ENCODE data around the gene KIF6. TPM values are rescaled to one million over a fixed set of nuclear protein-coding genes. Genes with fewer than 3 reads are reported as not detected.

The KIF6 gene
- total RNA-seq, 1 experiment from 2014 or later: not detected

- ChIA-PET CTCF (no interaction called here), POLR2A (no interaction called here)
- Histone ChIP-seq H3K36me3 (ENCODE audit: control insufficient read depth, insufficient read depth, low read length) (no peaks in the 10 kb centered on the region), H3K4me3 (ENCODE audit: low read depth in 2 of 2, low read length in 2 of 2) (no peak overlapping the region), H3K27me3 (ENCODE audit: control insufficient read depth, insufficient read depth, low read length) (no peaks in the 10 kb centered on the region), H3K4me1 (ENCODE audit: control insufficient read depth, insufficient read depth, low read length) (no peaks in the 10 kb centered on the region), H3K27ac (ENCODE audit: low read length) (no peak overlapping the region), H3K9me3 (ENCODE audit: control insufficient read depth, insufficient read depth, low read depth, low read length) (no peaks in the 10 kb centered on the region)
- in situ Hi-C loops (cut with HindIII; ENCODE audit: low pct_unique_long_range_greater_than_20kb, low sequenced_read_pairs): no loop called here
- ATAC-seq: no peak
- DNase-seq (ENCODE audit: low read depth, low spot score): no peak
- TF ChIP-seq, protein P1, sequence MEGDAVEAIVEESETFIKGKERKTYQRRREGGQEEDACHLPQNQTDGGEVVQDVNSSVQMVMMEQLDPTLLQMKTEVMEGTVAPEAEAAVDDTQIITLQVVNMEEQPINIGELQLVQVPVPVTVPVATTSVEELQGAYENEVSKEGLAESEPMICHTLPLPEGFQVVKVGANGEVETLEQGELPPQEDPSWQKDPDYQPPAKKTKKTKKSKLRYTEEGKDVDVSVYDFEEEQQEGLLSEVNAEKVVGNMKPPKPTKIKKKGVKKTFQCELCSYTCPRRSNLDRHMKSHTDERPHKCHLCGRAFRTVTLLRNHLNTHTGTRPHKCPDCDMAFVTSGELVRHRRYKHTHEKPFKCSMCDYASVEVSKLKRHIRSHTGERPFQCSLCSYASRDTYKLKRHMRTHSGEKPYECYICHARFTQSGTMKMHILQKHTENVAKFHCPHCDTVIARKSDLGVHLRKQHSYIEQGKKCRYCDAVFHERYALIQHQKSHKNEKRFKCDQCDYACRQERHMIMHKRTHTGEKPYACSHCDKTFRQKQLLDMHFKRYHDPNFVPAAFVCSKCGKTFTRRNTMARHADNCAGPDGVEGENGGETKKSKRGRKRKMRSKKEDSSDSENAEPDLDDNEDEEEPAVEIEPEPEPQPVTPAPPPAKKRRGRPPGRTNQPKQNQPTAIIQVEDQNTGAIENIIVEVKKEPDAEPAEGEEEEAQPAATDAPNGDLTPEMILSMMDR (IDR thresholded peaks at IDR 0.05): no peak
- TF ChIP-seq POLR2AphosphoS5 (IDR thresholded peaks at IDR 0.05; ENCODE audit: low read depth, low read length) (no peak), TCF7L2 (IDR thresholded peaks at IDR 0.05; ENCODE audit: low read depth, low read length) (no peak), SIN3A (IDR thresholded peaks at IDR 0.05; ENCODE audit: borderline replicate concordance, insufficient read depth, low read depth, low read length) (no peak)
- TF ChIP-seq, protein P2, sequence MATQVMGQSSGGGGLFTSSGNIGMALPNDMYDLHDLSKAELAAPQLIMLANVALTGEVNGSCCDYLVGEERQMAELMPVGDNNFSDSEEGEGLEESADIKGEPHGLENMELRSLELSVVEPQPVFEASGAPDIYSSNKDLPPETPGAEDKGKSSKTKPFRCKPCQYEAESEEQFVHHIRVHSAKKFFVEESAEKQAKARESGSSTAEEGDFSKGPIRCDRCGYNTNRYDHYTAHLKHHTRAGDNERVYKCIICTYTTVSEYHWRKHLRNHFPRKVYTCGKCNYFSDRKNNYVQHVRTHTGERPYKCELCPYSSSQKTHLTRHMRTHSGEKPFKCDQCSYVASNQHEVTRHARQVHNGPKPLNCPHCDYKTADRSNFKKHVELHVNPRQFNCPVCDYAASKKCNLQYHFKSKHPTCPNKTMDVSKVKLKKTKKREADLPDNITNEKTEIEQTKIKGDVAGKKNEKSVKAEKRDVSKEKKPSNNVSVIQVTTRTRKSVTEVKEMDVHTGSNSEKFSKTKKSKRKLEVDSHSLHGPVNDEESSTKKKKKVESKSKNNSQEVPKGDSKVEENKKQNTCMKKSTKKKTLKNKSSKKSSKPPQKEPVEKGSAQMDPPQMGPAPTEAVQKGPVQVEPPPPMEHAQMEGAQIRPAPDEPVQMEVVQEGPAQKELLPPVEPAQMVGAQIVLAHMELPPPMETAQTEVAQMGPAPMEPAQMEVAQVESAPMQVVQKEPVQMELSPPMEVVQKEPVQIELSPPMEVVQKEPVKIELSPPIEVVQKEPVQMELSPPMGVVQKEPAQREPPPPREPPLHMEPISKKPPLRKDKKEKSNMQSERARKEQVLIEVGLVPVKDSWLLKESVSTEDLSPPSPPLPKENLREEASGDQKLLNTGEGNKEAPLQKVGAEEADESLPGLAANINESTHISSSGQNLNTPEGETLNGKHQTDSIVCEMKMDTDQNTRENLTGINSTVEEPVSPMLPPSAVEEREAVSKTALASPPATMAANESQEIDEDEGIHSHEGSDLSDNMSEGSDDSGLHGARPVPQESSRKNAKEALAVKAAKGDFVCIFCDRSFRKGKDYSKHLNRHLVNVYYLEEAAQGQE (IDR thresholded peaks at IDR 0.05; ENCODE audit: insufficient read depth in 1 of 2, low read depth in 2 of 2, low read length in 1 of 2): no peak
- BruUV-seq (replicated peaks): no TSS peak
- intact Hi-C loops (cut with micrococcal nuclease; ENCODE audit: unreplicated experiment): no loop called here
Observed at GRCh38 chr6:39657355-39658135, 67.7 kb downstream of the KIF6 start.

DNA sequence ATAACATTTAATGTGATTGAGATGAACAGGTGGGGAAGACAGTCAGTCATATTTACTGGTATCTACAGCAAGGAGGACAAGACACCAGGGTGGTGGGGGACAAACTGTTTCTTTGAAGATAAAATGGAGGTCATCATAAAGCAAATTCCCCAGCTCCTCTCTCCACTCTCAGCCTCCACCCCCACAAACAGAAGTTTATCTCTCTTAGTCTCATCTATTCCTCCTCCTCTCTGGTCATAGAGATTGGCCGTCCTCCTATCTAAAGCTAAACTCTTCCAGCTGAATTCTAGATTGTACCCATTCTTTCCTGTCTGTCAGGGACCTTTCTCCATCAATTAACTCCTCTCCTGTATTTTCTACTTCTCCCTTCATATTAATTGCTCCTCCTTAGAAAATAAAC is 71.1 kb downstream of the KIF6 start:
- POLR2A ChIA-PET: no interaction called here
- BruUV-seq (replicated peaks): no TSS peak
- in situ Hi-C loops (cut with HindIII; ENCODE audit: low pct_unique_long_range_greater_than_20kb, low sequenced_read_pairs) (no loop called here), intact Hi-C loops (cut with micrococcal nuclease; ENCODE audit: unreplicated experiment) (no loop called here)
- ATAC-seq: no peak
- Histone ChIP-seq H3K36me3 (ENCODE audit: control insufficient read depth, insufficient read depth, low read length) (no peaks in the 10 kb centered on the region), H3K4me3 (ENCODE audit: low read depth in 2 of 2, low read length in 2 of 2) (no peak overlapping the region), H3K27me3 (ENCODE audit: control insufficient read depth, insufficient read depth, low read length) (no peaks in the 10 kb centered on the region; the same call in 1 of the 2 replicates), H3K27ac (ENCODE audit: low read length) (no peak overlapping the region), H3K9me3 (ENCODE audit: control insufficient read depth, insufficient read depth, low read depth, low read length) (no peaks in the 10 kb centered on the region), H3K4me1 (ENCODE audit: control insufficient read depth, insufficient read depth, low read length) (no peaks in the 10 kb centered on the region)
- CTCF ChIA-PET: no interaction called here
- TF ChIP-seq SIN3A (IDR thresholded peaks at IDR 0.05; ENCODE audit: borderline replicate concordance, insufficient read depth, low read depth, low read length) (no peak), POLR2AphosphoS5 (IDR thresholded peaks at IDR 0.05; ENCODE audit: low read depth, low read length) (no peak)
- no peak for DNase-seq (ENCODE audit: low read depth, low spot score)

GRCh38 chr6:39653612-39654011 is 71.6 kb downstream of the KIF6 start:
- intact Hi-C loops (cut with micrococcal nuclease; ENCODE audit: unreplicated experiment): no loop called here
- no peak for TF ChIP-seq SIN3A (IDR thresholded peaks at IDR 0.05; ENCODE audit: borderline replicate concordance, insufficient read depth, low read depth, low read length)
- TF ChIP-seq POLR2AphosphoS5 (IDR thresholded peaks at IDR 0.05; ENCODE audit: low read depth, low read length): no peak
- no peak for TF ChIP-seq TCF7L2 (IDR thresholded peaks at IDR 0.05; ENCODE audit: low read depth, low read length)
- TF ChIP-seq, protein P1 (IDR thresholded peaks at IDR 0.05): no peak
- TF ChIP-seq, protein P2 (IDR thresholded peaks at IDR 0.05; ENCODE audit: insufficient read depth in 1 of 2, low read depth in 2 of 2, low read length in 1 of 2): no peak
- no peaks in the 10 kb centered on the region for H3K9me3 ChIP-seq (ENCODE audit: control insufficient read depth, insufficient read depth, low read depth, low read length)
- ChIA-PET POLR2A (no interaction called here), CTCF (no interaction called here)
- no peak overlapping the region for H3K27ac ChIP-seq (ENCODE audit: low read length)
- H3K4me1 ChIP-seq (ENCODE audit: control insufficient read depth, insufficient read depth, low read length): no peaks in the 10 kb centered on the region
- H3K27me3 ChIP-seq (ENCODE audit: control insufficient read depth, insufficient read depth, low read length): no peaks in the 10 kb centered on the region; the same call in 1 of the 2 replicates
- no peaks in the 10 kb centered on the region for H3K36me3 ChIP-seq (ENCODE audit: control insufficient read depth, insufficient read depth, low read length)
- no peak overlapping the region for H3K4me3 ChIP-seq (ENCODE audit: low read depth in 2 of 2, low read length in 2 of 2)
- no peak for ATAC-seq
- in situ Hi-C loops (cut with HindIII; ENCODE audit: low pct_unique_long_range_greater_than_20kb, low sequenced_read_pairs): no loop called here
- BruUV-seq (replicated peaks): no TSS peak
- DNase-seq (ENCODE audit: low read depth, low spot score): no peak

Data from Panc1 (cell line).